ENCODE data around the gene OR8J1.
"Not testable (repeated sequence)": the region's sequence is repeated elsewhere in the genome, so short reads cannot be mapped to it uniquely, and the experiment has no call there.

Gene OR8J1

GRCh38 chr11:56353991-56354390 is at the start of gene OR8J1:
Gene OR8J1 (plus strand): TSS chr11:56354291. CDS start chr11:56360247, 5,956 bp downstream.
- DNase-seq, result no peak

GRCh38 chr11:56307836-56308235 is 46.3 kb upstream of the OR8J1 start:
- no peak for DNase-seq

- DNase-seq, result no peak
Measured at GRCh38 chr11:56314844-56315243, 39.2 kb upstream of the OR8J1 start, which contains the start of gene OR8K3. Gene OR8K3 (plus strand): TSS chr11:56315144. CDS start chr11:56318307, 3,163 bp downstream.

- DNase-seq, result no peak
Measured at GRCh38 chr11:56331861-56332491, 22.1 kb upstream of the OR8J1 start.

GRCh38 chr11:56333156-56333555 is 20.9 kb upstream of the OR8J1 start:
- DNase-seq, result no peak

GRCh38 chr11:56340289-56340688 is 13.8 kb upstream of the OR8J1 start:
- no peak for DNase-seq

- DNase-seq, result no peak
Measured at GRCh38 chr11:56345739-56346138, 8.4 kb upstream of the OR8J1 start, which contains the start of gene OR8K1. Gene OR8K1 (plus strand): TSS chr11:56346039. CDS start chr11:56346039, 0 bp downstream.

GRCh38 chr11:56375324-56375723 is 21.2 kb downstream of the OR8J1 start, which contains the start of gene OR8U1:
Gene OR8U1 (plus strand): TSS chr11:56375624. CDS start chr11:56375624, 0 bp downstream.
- no peak for DNase-seq

GRCh38 chr11:56380120-56380519 is 26.0 kb downstream of the OR8J1 start:
- no peak for DNase-seq

- DNase-seq, result no peak
Measured at GRCh38 chr11:56394381-56394780, 40.3 kb downstream of the OR8J1 start.

GRCh38 chr11:56396047-56396446 is 42.0 kb downstream of the OR8J1 start:
- DNase-seq, result no peak

GRCh38 chr11:56401858-56402461 is 47.9 kb downstream of the OR8J1 start:
- DNase-seq, result not testable (repeated sequence)

- no peak for DNase-seq
Measured at GRCh38 chr11:56404393-56404792, 50.3 kb downstream of the OR8J1 start.

- no peak for DNase-seq
Measured at GRCh38 chr11:56410801-56411200, 56.7 kb downstream of the OR8J1 start.
